Mammary epithelial cell (primary cell): ENCODE measurements around the gene BAHCC1.

ENCODE experiments used
- EZH2 ChIP-seq: IDR thresholded peaks from 2 replicates; pipeline ENCODE4 v1.6.1; 2012; ENCODE audit warnings: low read length, inconsistent platforms, borderline replicate concordance
- TF ChIP-seq, protein P1 (sequence below), 2 donors: IDR thresholded peaks in 1 of 2; conservative IDR thresholded peaks in 1 of 2; 2 replicates each; pipeline ENCODE4 v1.5.1; 2011 to 2012; ENCODE audit warnings: inconsistent platforms in 2 of 2, low read length in 2 of 2, mild to moderate bottlenecking in 2 of 2, control low read depth in 1 of 2, low read depth in 1 of 2; ENCODE audit not compliant: insufficient read depth in 1 of 2; ENCODE audit errors: extremely low read depth in 1 of 2

DNA sequence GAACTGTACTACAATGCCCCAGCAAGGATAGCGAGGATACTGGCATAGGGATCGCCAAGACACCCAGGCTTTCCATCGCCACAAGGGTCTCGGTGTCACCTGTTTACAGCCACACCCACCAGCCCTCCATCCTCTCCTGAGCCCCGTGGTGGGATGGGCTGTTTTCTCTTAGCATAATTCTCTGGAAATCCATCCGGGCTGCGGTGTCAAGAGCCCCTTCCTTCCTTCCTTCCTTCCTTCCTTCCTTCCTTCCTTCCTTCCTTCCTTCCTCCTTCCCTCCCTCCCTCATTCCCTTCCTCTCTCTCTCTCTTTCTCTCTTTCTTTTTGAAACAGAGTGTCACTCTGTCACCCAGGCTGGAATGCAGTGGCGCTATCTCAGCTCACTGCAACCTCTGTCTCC lies 36.0 kb upstream of the BAHCC1 start:
- TF ChIP-seq, protein P1, sequence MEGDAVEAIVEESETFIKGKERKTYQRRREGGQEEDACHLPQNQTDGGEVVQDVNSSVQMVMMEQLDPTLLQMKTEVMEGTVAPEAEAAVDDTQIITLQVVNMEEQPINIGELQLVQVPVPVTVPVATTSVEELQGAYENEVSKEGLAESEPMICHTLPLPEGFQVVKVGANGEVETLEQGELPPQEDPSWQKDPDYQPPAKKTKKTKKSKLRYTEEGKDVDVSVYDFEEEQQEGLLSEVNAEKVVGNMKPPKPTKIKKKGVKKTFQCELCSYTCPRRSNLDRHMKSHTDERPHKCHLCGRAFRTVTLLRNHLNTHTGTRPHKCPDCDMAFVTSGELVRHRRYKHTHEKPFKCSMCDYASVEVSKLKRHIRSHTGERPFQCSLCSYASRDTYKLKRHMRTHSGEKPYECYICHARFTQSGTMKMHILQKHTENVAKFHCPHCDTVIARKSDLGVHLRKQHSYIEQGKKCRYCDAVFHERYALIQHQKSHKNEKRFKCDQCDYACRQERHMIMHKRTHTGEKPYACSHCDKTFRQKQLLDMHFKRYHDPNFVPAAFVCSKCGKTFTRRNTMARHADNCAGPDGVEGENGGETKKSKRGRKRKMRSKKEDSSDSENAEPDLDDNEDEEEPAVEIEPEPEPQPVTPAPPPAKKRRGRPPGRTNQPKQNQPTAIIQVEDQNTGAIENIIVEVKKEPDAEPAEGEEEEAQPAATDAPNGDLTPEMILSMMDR (conservative IDR thresholded peaks at IDR 0.05 in 1 of 2, IDR thresholded peaks at IDR 0.05 in 1 of 2; ENCODE audit: extremely low read depth in 1 of 2, insufficient read depth in 1 of 2, low read depth in 1 of 2, low read length in 2 of 2) = no peak
- no peak for TF ChIP-seq EZH2
